ENCODE results near the gene ENTPD3.

DNA sequence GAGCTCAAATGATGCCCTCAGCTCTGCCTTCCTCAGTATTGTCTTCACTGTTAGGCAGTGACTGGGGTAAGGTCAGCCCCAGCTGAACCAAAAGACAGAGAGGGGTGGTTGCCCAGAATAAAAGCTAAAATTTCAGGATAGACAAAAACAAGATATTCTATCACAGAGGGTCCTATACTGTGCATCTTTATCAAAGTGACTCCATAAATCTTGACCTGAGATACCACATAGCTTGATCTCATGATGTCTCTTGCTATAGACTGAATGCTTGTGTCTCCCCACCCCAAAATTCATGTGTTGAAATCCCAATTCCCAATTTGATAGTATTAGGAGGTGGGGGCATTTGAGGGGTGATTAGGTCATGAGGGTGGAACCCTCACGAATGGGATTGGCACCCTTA, 47.1 kb upstream of the ENTPD3 start:
- TF ChIP-seq, protein P1, sequence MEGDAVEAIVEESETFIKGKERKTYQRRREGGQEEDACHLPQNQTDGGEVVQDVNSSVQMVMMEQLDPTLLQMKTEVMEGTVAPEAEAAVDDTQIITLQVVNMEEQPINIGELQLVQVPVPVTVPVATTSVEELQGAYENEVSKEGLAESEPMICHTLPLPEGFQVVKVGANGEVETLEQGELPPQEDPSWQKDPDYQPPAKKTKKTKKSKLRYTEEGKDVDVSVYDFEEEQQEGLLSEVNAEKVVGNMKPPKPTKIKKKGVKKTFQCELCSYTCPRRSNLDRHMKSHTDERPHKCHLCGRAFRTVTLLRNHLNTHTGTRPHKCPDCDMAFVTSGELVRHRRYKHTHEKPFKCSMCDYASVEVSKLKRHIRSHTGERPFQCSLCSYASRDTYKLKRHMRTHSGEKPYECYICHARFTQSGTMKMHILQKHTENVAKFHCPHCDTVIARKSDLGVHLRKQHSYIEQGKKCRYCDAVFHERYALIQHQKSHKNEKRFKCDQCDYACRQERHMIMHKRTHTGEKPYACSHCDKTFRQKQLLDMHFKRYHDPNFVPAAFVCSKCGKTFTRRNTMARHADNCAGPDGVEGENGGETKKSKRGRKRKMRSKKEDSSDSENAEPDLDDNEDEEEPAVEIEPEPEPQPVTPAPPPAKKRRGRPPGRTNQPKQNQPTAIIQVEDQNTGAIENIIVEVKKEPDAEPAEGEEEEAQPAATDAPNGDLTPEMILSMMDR (IDR thresholded peaks at IDR 0.05): no peak
- TF ChIP-seq EZH2 (IDR thresholded peaks at IDR 0.05) (no peak), EZH2phosphoT487 (IDR thresholded peaks at IDR 0.05) (no peak)

Measured in neural progenitor cell (in vitro differentiated cells).